MV-4-11 (cell line): ENCODE data around the gene MELTF.

ENCODE experiments used
- DNase-seq: peaks from one replicate; lab custom pipeline; 2025; lab: John Stamatoyannopoulos, UW

Gene MELTF

DNA sequence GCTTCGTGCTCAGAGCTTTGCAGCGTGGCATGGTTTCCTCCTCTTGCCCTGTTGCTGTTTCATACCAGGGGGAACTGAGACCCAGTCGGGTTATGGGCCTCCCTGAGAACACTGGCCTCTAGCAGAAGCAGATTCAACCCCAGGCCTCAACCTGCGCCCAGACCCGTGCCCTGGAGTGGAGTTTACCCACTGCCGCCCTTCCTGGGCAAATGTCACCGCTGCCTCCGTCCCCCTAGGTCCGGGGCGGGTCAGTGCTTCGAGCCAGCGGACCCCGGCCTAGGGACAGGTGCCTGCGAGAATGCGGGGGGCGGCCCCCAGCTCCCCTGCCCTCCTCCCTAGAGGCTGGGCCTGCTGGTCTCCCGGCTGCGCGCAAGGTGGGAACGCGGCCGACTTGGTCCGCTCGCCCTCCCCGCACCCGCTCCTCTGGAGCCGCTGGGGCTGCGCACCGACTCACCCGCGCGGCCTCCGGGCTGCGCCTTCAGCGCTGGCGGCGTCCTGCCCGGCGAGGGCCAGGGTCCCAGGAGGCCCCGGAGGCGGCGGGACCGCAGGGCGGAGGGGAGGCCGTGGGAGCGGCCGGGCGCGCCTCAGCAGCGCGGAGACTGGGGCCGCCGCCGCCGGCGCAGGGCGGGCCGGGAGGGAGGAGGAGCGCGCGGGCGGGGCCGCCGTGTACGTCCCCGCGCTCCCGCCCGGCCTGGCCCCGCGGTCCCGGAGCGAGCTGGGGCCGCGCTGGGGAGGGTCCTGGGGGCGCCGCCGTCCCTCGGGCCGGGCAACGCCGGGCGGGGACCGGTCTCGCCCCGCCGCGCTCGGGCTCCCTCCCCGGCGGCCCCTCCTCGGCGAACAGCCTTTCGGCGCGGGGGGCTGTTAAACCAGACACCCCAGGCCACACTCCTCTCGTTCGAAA lies 61.1 kb downstream of the MELTF start, which contains the start of gene PIGZ:
Gene PIGZ (minus strand): TSS at position 601 of the 901 bp plus-strand sequence. CDS start 16,802 bp downstream, outside the sequence.
- no peak for DNase-seq

- no peak for DNase-seq
Observed at GRCh38 chr3:196967412-196968232, 62.0 kb downstream of the MELTF start.

- no peak for DNase-seq
Observed at GRCh38 chr3:196966526-196967401, 62.9 kb downstream of the MELTF start.

- no peak for DNase-seq
Observed at GRCh38 chr3:196965804-196966173, 63.8 kb downstream of the MELTF start.

DNA sequence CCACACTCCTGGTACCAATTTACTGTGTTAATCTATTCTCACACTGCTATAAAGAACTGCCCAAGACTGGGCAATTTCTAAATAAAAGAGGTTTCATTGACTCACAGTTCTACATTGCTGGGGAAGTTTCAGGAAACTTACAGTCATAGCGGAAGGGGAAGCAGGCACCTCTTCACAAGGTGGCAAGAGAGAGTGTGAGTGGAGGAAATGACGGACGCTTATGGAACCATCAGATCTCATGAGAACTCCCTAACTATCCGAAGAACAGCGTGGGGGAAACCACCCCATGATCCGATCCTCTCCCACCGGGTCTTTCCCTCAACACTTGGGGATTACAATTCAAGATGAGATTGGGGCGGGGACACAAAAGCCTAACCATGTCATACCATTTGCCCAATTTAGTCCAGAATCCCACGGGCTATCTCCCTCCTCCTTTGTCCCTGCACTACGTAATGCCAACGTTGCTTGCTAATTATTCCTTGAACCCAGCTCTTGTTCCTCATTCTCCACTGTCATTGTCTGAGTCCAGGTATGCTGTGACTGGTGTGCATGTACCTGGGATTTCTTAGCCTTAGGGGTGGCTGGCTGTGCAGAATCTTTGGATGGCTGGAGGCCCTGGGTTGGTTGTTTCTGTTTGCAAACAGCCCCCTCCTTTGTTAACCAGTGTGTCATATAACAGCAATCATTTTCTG lies 64.4 kb downstream of the MELTF start:
- DNase-seq = no peak

GRCh38 chr3:196963631-196963953 lies 66.0 kb downstream of the MELTF start:
- no peak for DNase-seq

- DNase-seq = no peak
Observed at GRCh38 chr3:196962930-196963630, 66.5 kb downstream of the MELTF start.

DNA sequence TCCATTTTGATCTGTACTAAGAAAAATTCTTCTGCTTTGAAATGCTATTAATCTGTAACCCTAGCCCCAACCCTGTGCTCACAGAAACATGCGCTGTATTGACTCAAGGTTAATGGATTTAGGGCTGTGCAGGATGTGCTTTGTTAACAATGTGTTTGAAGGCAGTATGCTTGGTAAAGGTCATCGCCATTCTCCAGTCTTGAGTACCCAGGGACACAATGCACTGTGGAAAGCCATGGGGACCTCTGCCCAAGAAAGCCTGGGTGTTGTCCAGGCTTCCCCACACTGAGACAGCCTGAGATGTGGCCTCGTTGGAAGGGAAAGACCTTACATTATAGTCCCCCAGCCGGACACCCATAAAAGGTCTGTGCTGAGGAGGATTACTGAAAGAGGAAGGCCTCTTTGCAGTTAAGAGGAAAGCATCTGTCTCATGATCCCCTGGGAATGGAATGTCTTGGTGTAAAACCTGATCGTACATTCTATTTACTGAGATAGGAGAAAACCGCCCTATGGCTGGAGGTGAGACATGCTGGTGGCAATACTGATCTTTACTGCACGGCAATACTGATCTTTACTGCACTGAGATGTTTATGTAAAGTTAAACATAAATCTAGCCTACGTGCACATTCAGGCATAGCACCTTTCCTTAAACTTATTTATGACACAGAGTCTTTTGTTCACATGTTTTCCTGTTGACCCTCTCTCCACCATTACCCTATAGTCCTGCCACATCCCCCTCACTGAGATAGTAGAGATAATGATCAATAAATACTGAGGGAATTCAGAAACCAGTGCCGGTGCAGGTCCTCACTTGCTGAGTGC lies 67.3 kb downstream of the MELTF start:
- no peak for DNase-seq

GRCh38 chr3:196954832-196955231 lies 74.8 kb downstream of the MELTF start:
- no peak for DNase-seq
